HepG2 (cell line): ENCODE measurements around the gene GGNBP2. TPM values are rescaled to one million over a fixed set of nuclear protein-coding genes. Genes with fewer than 3 reads are reported as not detected.

Experiments
- ATF1 ChIP-seq: IDR thresholded peaks from 2 replicates; pipeline ENCODE4 v1.6.1; 2016; ENCODE audit warnings: mild to moderate bottlenecking, control low read depth
- ATF5 ChIP-seq: sonication (generic); formaldehyde crosslinking; IDR thresholded peaks from 2 replicates; pipeline ENCODE4 v1.4.0; 2020; ENCODE audit warnings: mild to moderate bottlenecking, low read depth, missing genetic modification reagents
- ATF6 ChIP-seq: sonication (generic); formaldehyde crosslinking; conservative IDR thresholded peaks from 2 replicates; pipeline ENCODE4 v1.4.0; 2020; ENCODE audit warnings: missing genetic modification reagents
- KDM2A ChIP-seq: sonication (generic); formaldehyde crosslinking; IDR thresholded peaks from 2 replicates; pipeline ENCODE4 v1.4.0; 2020; ENCODE audit warnings: low read depth, missing genetic modification reagents, borderline replicate concordance
- KDM3A ChIP-seq: IDR thresholded peaks from 2 replicates; pipeline ENCODE4 v1.6.1; 2018; ENCODE audit warnings: low read depth, missing compliant biosample characterization
- KLF11 ChIP-seq: IDR thresholded peaks from 2 replicates; pipeline ENCODE4 v1.6.1; 2016; ENCODE audit warnings: missing compliant biosample characterization
- MIXL1 ChIP-seq: IDR thresholded peaks from 2 replicates; pipeline ENCODE4 v1.6.1; 2016
- NR2C2 ChIP-seq: sonication (generic); formaldehyde crosslinking; IDR thresholded peaks from 2 replicates; pipeline ENCODE4 v1.4.0; 2020; ENCODE audit warnings: missing genetic modification reagents, mild to moderate bottlenecking, moderate library complexity, borderline replicate concordance
- PLRG1 ChIP-seq: fragments of 450-650 bp; conservative IDR thresholded peaks from 2 replicates; pipeline ENCODE4 v1.6.1; 2016
- PPARG ChIP-seq: conservative IDR thresholded peaks from 2 replicates; pipeline ENCODE4 v1.6.1; 2016; ENCODE audit warnings: missing biosample characterization, missing genetic modification reagents
- RFXANK ChIP-seq: IDR thresholded peaks from 2 replicates; pipeline ENCODE4 v1.6.1; 2016
- SKI ChIP-seq: fragments of 450-650 bp; IDR thresholded peaks from one replicate; pipeline ENCODE4 v1.6.1; 2018; ENCODE audit warnings: mild to moderate bottlenecking; ENCODE audit not compliant: partially characterized antibody
- SP2 ChIP-seq: sonication (generic); formaldehyde crosslinking; IDR thresholded peaks from 2 replicates; pipeline ENCODE4 v1.5.1; 2020; ENCODE audit warnings: mild to moderate bottlenecking, missing genetic modification reagents
- TFAP4 ChIP-seq: sonication (generic); IDR thresholded peaks from 2 replicates; pipeline ENCODE4 v1.6.1; 2016; ENCODE audit warnings: low read depth, borderline replicate concordance
- ZNF124 ChIP-seq: sonication (generic); formaldehyde crosslinking; IDR thresholded peaks from 2 replicates; pipeline ENCODE4 v1.4.0; 2020; ENCODE audit warnings: missing genetic modification reagents
- ZNF251 ChIP-seq: sonication (generic); formaldehyde crosslinking; IDR thresholded peaks from 2 replicates; pipeline ENCODE4 v1.9.0; 2021; ENCODE audit warnings: mild to moderate bottlenecking, missing genetic modification reagents
- ZNF619 ChIP-seq: sonication (generic); formaldehyde crosslinking; IDR thresholded peaks from 2 replicates; pipeline ENCODE4 v1.4.0; 2020; ENCODE audit warnings: mild to moderate bottlenecking, missing genetic modification reagents
- ZNF646 ChIP-seq: sonication (generic); formaldehyde crosslinking; IDR thresholded peaks from 2 replicates; pipeline ENCODE4 v1.9.0; 2021; ENCODE audit warnings: mild to moderate bottlenecking, missing genetic modification reagents
- ZNF660 ChIP-seq: sonication (generic); formaldehyde crosslinking; IDR thresholded peaks from 2 replicates; pipeline ENCODE4 v1.5.1; 2020; ENCODE audit warnings: mild to moderate bottlenecking, low read depth, missing genetic modification reagents, borderline replicate concordance
- ZNF674 ChIP-seq: sonication (generic); formaldehyde crosslinking; IDR thresholded peaks from 2 replicates; pipeline ENCODE4 v1.5.0; 2020; ENCODE audit warnings: low read depth, mild to moderate bottlenecking, missing genetic modification reagents
- polyA plus RNA-seq, 8 experiments: library from polyadenylated mRNA; depleted of rRNA in 3 of 8; stranded (reverse) in 7 of 8; unstranded in 1 of 8; fragments of >200 nt; fragmentation: Illumina TruSeq in 4 of 8; extraction: Trizol in 4 of 8; gene quantifications; 2 replicates each; pipeline versions ENCODE4 v1.2.1 to v1.2.3, GENCODE V29; 2011 to 2016; ENCODE audit warnings: low read depth in 4 of 8, missing spikeins in 1 of 8, mixed read lengths in 1 of 8; ENCODE audit not compliant: insufficient read depth in 1 of 8
- total RNA-seq, 5 experiments: library from RNA; depleted of rRNA; stranded (reverse); fragments of >200 nt; fragmentation: Illumina TruSeq; extraction: Trizol; gene quantifications; 2 replicates each; pipeline ENCODE4 v1.2.3, GENCODE V29; 2016; ENCODE audit warnings: low read depth in 1 of 5

GGNBP2 gene
- total and polyA plus RNA-seq, 2 of the 13 experiments (the other 11 are each of a cell fraction or from before 2014, with no cell fraction given), result 53.3 to 84.2 TPM

GRCh38 chr17:36534840-36535668 lies 9.7 kb upstream of the GGNBP2 start, which contains the start of the genes MYO19 and PIGW (continued):
- TF ChIP-seq KDM2A (CRISPR knock-in tag) (peak; percentile 97), KLF11 (CRISPR knock-in tag) (no peak; the same call in 1 of the 2 replicates), NR2C2 (CRISPR knock-in tag) (peak; percentile 22; the same call in 1 of the 2 replicates), ZNF674 (0 out of 2 replicates have a peak, but pooled peaks have one; percentile 71), ATF1 (CRISPR knock-in tag) (peak; percentile 30; the same call in 1 of the 2 replicates), KDM3A (CRISPR knock-in tag) (no peak; the same call in 1 of the 2 replicates), MIXL1 (no peak), ZNF619 (CRISPR knock-in tag) (peak; percentile 76; the same call in 1 of the 2 replicates), ZNF660 (CRISPR knock-in tag) (no peak), PPARG (CRISPR knock-in tag) (no peak; the same call in 1 of the 2 replicates), ZNF251 (CRISPR knock-in tag) (no peak), PLRG1 (no peak), ZNF646 (CRISPR knock-in tag) (no peak), ATF6 (CRISPR knock-in tag) (no peak), SP2 (CRISPR knock-in tag) (peak; percentile 68), TFAP4 (peak; percentile 66; the same call in 1 of the 2 replicates), RFXANK (CRISPR knock-in tag) (peak; percentile 21; the same call in 1 of the 2 replicates), ZNF124 (CRISPR knock-in tag) (peak; percentile 29; the same call in 1 of the 2 replicates), ATF5 (CRISPR knock-in tag) (peak; percentile 2; the same call in 1 of the 2 replicates), SKI (peak; percentile 50)
